H1 (cell line): ENCODE results near the gene SPTLC3. TPM values are rescaled to one million over a fixed set of nuclear protein-coding genes. Genes with fewer than 3 reads are reported as not detected.

Experiments
- CTCF ChIA-PET: fragments of 300-600 bp; sonication (Branson Sonifier 250); formaldehyde crosslinking; loops from one replicate; lab custom pipeline; 2021; ENCODE audit not compliant: partially characterized antibody; lab: Charles Lee
- POLR2A ChIA-PET: fragments of 300-600 bp; sonication (Branson Sonifier 250); formaldehyde crosslinking; loops from one replicate; lab custom pipeline; 2021; ENCODE audit warnings: inconsistent platforms; ENCODE audit not compliant: partially characterized antibody; lab: Charles Lee
- DNase-seq, 2 experiments: peaks; one replicate each; pipeline versions ENCODE4 v3.0.0 to v3.0.0-alpha.2; 2010 to 2022; ENCODE audit warnings: low spot score in 2 of 2, low read depth in 1 of 2, mixed read lengths in 1 of 2
- FAIRE-seq: peaks from 2 replicates; lab custom pipeline; 2011; peaks lifted over from hg19 to GRCh38; lab: Jason Lieb, UNC
- H2AFZ ChIP-seq: 2 replicates; pipeline ENCODE4 v1.8.1; 2012; ENCODE audit warnings: low read length, inconsistent platforms
- H2AK5ac ChIP-seq: 2 replicates; pipeline ENCODE4 v1.6.1; 2013; ENCODE audit warnings: low read depth, low read length
- H2BK120ac ChIP-seq: replicated peaks from 2 replicates; pipeline ENCODE3; 2013; ENCODE audit warnings: low read depth, low read length, inconsistent platforms
- H2BK12ac ChIP-seq: 2 replicates; pipeline ENCODE4 v1.6.1; 2013; ENCODE audit warnings: low read depth, low read length
- H2BK15ac ChIP-seq: 2 replicates; pipeline ENCODE4 v1.6.1; 2013; ENCODE audit warnings: low read length
- H2BK20ac ChIP-seq: 2 replicates; pipeline ENCODE4 v1.6.1; 2013; ENCODE audit warnings: low read length
- H2BK5ac ChIP-seq: 2 replicates; pipeline ENCODE4 v1.6.1; 2013; ENCODE audit warnings: low read depth, low read length
- H3K14ac ChIP-seq: 2 replicates; pipeline ENCODE4 v1.6.1; 2013; ENCODE audit warnings: inconsistent platforms; ENCODE audit not compliant: insufficient read length
- H3K18ac ChIP-seq: 2 replicates; pipeline ENCODE4 v1.6.1; 2013; ENCODE audit warnings: low read length; ENCODE audit errors: extremely low read depth
- H3K23ac ChIP-seq: 2 replicates; pipeline ENCODE4 v1.6.1; 2013; ENCODE audit warnings: inconsistent platforms; ENCODE audit not compliant: insufficient read length
- H3K23me2 ChIP-seq: 2 replicates; pipeline ENCODE4 v1.6.1; 2013; ENCODE audit warnings: low read depth, low read length
- H3K27ac ChIP-seq: 2 replicates; pipeline ENCODE4 v1.6.1; 2011; ENCODE audit warnings: low read depth, low read length, inconsistent platforms
- H3K27me3 ChIP-seq, 4 experiments: replicated peaks in 1 of 4; 1 replicate in 1 of 4; 2 replicates in 3 of 4; pipeline versions ENCODE4 v1.6.1 to v1.8.1; 2011 to 2013; ENCODE audit warnings: low read length in 3 of 4, mild to moderate bottlenecking in 3 of 4, inconsistent platforms in 2 of 4, mixed read lengths in 2 of 4, moderate library complexity in 1 of 4; ENCODE audit not compliant: control insufficient read depth in 3 of 4, insufficient read depth in 3 of 4; ENCODE audit errors: extremely low read depth in 1 of 4
- H3K36me3 ChIP-seq, 4 experiments: 2 replicates each; pipeline versions ENCODE4 v1.6.1 to v1.8.1; 2011 to 2013; ENCODE audit warnings: mild to moderate bottlenecking in 4 of 4, low read length in 3 of 4, moderate library complexity in 2 of 4, control low read depth in 1 of 4, inconsistent platforms in 1 of 4; ENCODE audit not compliant: insufficient read depth in 4 of 4, control insufficient read depth in 2 of 4
- H3K4ac ChIP-seq: replicated peaks from 2 replicates; pipeline ENCODE3; 2013; ENCODE audit warnings: low read length, low read depth, mixed read lengths, inconsistent platforms; ENCODE audit not compliant: insufficient read length
- H3K4me1 ChIP-seq, 4 experiments: replicated peaks in 1 of 4; 1 replicate in 1 of 4; 2 replicates in 3 of 4; pipeline versions ENCODE4 v1.6.1 to v1.8.1; 2011 to 2013; ENCODE audit warnings: low read length in 3 of 4, inconsistent platforms in 2 of 4, mixed read lengths in 1 of 4; ENCODE audit not compliant: insufficient read depth in 4 of 4, control insufficient read depth in 3 of 4
- H3K4me2 ChIP-seq, 2 experiments: 2 replicates each; pipeline versions ENCODE4 v1.6.1 to v1.8.1; 2011 to 2013; ENCODE audit warnings: low read depth in 2 of 2, low read length in 2 of 2, control low read depth in 1 of 2, inconsistent platforms in 1 of 2, mild to moderate bottlenecking in 1 of 2; ENCODE audit not compliant: insufficient read depth in 1 of 2
- H3K4me3 ChIP-seq, 4 experiments: fragments of 200-600, 300-600 bp in 1 of 4; sonication (generic), shearing (Covaris generic), sonication (Bioruptor Twin) in 1 of 4; 2 replicates each; pipeline versions ENCODE4 v1.5.1 to v1.8.1; 2011 to 2016; ENCODE audit warnings: low read length in 4 of 4, low read depth in 3 of 4, control low read depth in 2 of 4, inconsistent platforms in 2 of 4, mild to moderate bottlenecking in 2 of 4, mixed read lengths in 1 of 4, moderate library complexity in 1 of 4; ENCODE audit not compliant: insufficient read depth in 2 of 4; ENCODE audit errors: extremely low read depth in 1 of 4
- H3K56ac ChIP-seq: replicated peaks from 2 replicates; pipeline ENCODE3; 2013; ENCODE audit warnings: low read depth, mild to moderate bottlenecking, mixed read lengths, low read length, inconsistent platforms; ENCODE audit not compliant: insufficient read length
- H3K79me1 ChIP-seq: 2 replicates; pipeline ENCODE4 v1.6.1; 2013; ENCODE audit warnings: low read depth, low read length, control low read depth
- H3K79me2 ChIP-seq, 2 experiments: 2 replicates each; pipeline versions ENCODE4 v1.6.1 to v1.8.1; 2012 to 2013; ENCODE audit warnings: low read length in 2 of 2, mild to moderate bottlenecking in 2 of 2, inconsistent platforms in 1 of 2; ENCODE audit not compliant: insufficient read depth in 2 of 2, control insufficient read depth in 1 of 2
- H3K9ac ChIP-seq, 4 experiments: replicated peaks in 1 of 4; 1 replicate in 1 of 4; 2 replicates in 3 of 4; pipeline versions ENCODE4 v1.6.1 to v1.8.1; 2011 to 2013; ENCODE audit warnings: low read depth in 3 of 4, low read length in 3 of 4, control low read depth in 2 of 4, mild to moderate bottlenecking in 2 of 4, moderate library complexity in 2 of 4, inconsistent platforms in 1 of 4; ENCODE audit errors: extremely low read depth in 1 of 4
- H3K9me3 ChIP-seq, 2 experiments: 2 replicates each; pipeline versions ENCODE4 v1.6.1 to v1.8.1; 2012 to 2013; ENCODE audit warnings: mild to moderate bottlenecking in 2 of 2, moderate library complexity in 2 of 2, control low read depth in 1 of 2, inconsistent platforms in 1 of 2, low read depth in 1 of 2, low read length in 1 of 2, mixed read lengths in 1 of 2; ENCODE audit not compliant: insufficient read depth in 2 of 2
- H4K20me1 ChIP-seq, 2 experiments: replicated peaks in 1 of 2; 2 replicates each; pipeline versions ENCODE3 to v1.8.1; 2011 to 2013; ENCODE audit warnings: inconsistent platforms in 2 of 2, low read length in 2 of 2, mild to moderate bottlenecking in 1 of 2; ENCODE audit not compliant: insufficient read depth in 2 of 2, control insufficient read depth in 1 of 2
- H4K5ac ChIP-seq: 2 replicates; pipeline ENCODE4 v1.6.1; 2013; ENCODE audit warnings: low read length, low read depth, mixed read lengths, inconsistent platforms; ENCODE audit not compliant: insufficient read length
- H4K8ac ChIP-seq: 2 replicates; pipeline ENCODE4 v1.8.0; 2013; ENCODE audit warnings: mild to moderate bottlenecking, moderate library complexity, low read length, inconsistent platforms; ENCODE audit not compliant: insufficient read depth; ENCODE audit errors: extremely low read depth
- H4K91ac ChIP-seq: replicated peaks from 2 replicates; pipeline ENCODE3; 2013; ENCODE audit warnings: low read length, mixed read lengths, inconsistent platforms; ENCODE audit not compliant: insufficient read length
- CEBPB ChIP-seq: IDR thresholded peaks from 2 replicates; pipeline ENCODE4 v1.6.1; 2012; ENCODE audit warnings: low read depth, low read length
- CREB1 ChIP-seq: IDR thresholded peaks from 2 replicates; pipeline ENCODE4 v1.6.1; 2012; ENCODE audit warnings: inconsistent platforms
- CTCF ChIP-seq, 3 experiments: IDR thresholded peaks; 1 replicate in 2 of 3; 2 replicates in 1 of 3; pipeline versions ENCODE4 v1.5.1 to v1.6.1; 2011; ENCODE audit warnings: low read length in 3 of 3, mild to moderate bottlenecking in 3 of 3, inconsistent platforms in 2 of 3, low read depth in 1 of 3, moderate library complexity in 1 of 3; ENCODE audit not compliant: insufficient read depth in 1 of 3; ENCODE audit errors: control extremely low read depth in 1 of 3
- JUN ChIP-seq: IDR thresholded peaks from 2 replicates; pipeline ENCODE4 v1.6.1; 2011; ENCODE audit warnings: low read depth, mild to moderate bottlenecking, improper control_type of control experiment, low read length
- MAFK ChIP-seq: IDR thresholded peaks from 2 replicates; pipeline ENCODE4 v1.6.1; 2012; ENCODE audit warnings: low read depth, mild to moderate bottlenecking, improper control_type of control experiment, low read length
- NANOG ChIP-seq: IDR thresholded peaks from 2 replicates; pipeline ENCODE4 v1.6.1; 2011; ENCODE audit warnings: low read length, low read depth, mild to moderate bottlenecking, inconsistent platforms; ENCODE audit not compliant: insufficient read depth, poor library complexity, severe bottlenecking
- POLR2A ChIP-seq, 2 experiments: IDR thresholded peaks; 1 replicate in 1 of 2; 2 replicates in 1 of 2; pipeline ENCODE4 v1.6.1; 2011; ENCODE audit warnings: low read depth in 2 of 2, low read length in 2 of 2, mild to moderate bottlenecking in 2 of 2; ENCODE audit errors: control extremely low read depth in 1 of 2
- RAD21 ChIP-seq, 2 experiments: IDR thresholded peaks in 1 of 2; conservative IDR thresholded peaks in 1 of 2; 2 replicates each; pipeline ENCODE4 v1.6.1; 2011; ENCODE audit warnings: low read depth in 2 of 2, low read length in 2 of 2, improper control_type of control experiment in 1 of 2, inconsistent platforms in 1 of 2, mild to moderate bottlenecking in 1 of 2, moderate library complexity in 1 of 2
- RBBP5 ChIP-seq: IDR thresholded peaks from 2 replicates; pipeline ENCODE4 v1.7.1; 2012; ENCODE audit warnings: low read depth, mild to moderate bottlenecking, inconsistent platforms, low read length, moderate library complexity, borderline replicate concordance
- SIN3A ChIP-seq, 2 experiments: IDR thresholded peaks in 1 of 2; conservative IDR thresholded peaks in 1 of 2; 2 replicates each; pipeline ENCODE4 v1.6.1; 2011 to 2012; ENCODE audit warnings: low read length in 2 of 2, improper control_type of control experiment in 1 of 2, low read depth in 1 of 2, mild to moderate bottlenecking in 1 of 2
- SUZ12 ChIP-seq: fragments of 200-600 bp; sonication (generic); IDR thresholded peaks from 2 replicates; pipeline ENCODE4 v1.6.1; 2012; ENCODE audit warnings: mild to moderate bottlenecking, inconsistent platforms, low read length, moderate library complexity, mixed read lengths
- WGBS, 2 experiments: shearing (Covaris generic) in 1 of 2; methylation state at CpG; one replicate each; pipeline versions ENCODE4 v1.1.6 to v1.1.7; 2013 to 2015; ENCODE audit warnings: low lambda C conversion rate in 2 of 2, mixed read lengths in 2 of 2, inconsistent platforms in 1 of 2, low coverage in 1 of 2, missing lambda C conversion rate in 1 of 2; ENCODE audit not compliant: insufficient replicate concordance in 2 of 2, insufficient coverage in 1 of 2, insufficient read length in 1 of 2; ENCODE audit errors: extremely low coverage in 1 of 2, missing lambda C conversion rate in 1 of 2; 5-methylcytosine and 5-hydroxymethylcytosine counted together
- polyA plus RNA-seq, 7 experiments: library from polyadenylated mRNA; depleted of rRNA in 3 of 7; stranded (reverse) in 5 of 7; unstranded in 2 of 7; fragments of >200 nt in 5 of 7; fragments of 200-250 nt in 2 of 7; gene quantifications; 1 replicate in 5 of 7; 2 replicates in 1 of 7; 4 replicates in 1 of 7; pipeline versions ENCODE4 v1.2.1 to v1.2.3, GENCODE V29; 2011 to 2013; ENCODE audit warnings: missing spikeins in 2 of 7, mixed read lengths in 2 of 7
- total RNA-seq: library from RNA; stranded (reverse); fragmentation: NEBNext Ultra II Directional; extraction: Animal tissue kit (Norgen Biotek cat#: 25700); gene quantifications from 2 replicates; pipeline ENCODE4 v1.2.1, GENCODE V29; 2021
- TF ChIP-seq, protein P1 (sequence below): IDR thresholded peaks from 2 replicates; pipeline ENCODE4 v1.6.1; 2012; ENCODE audit warnings: inconsistent platforms

Gene SPTLC3
- total and polyA plus RNA-seq, 2 of the 8 experiments (the other 6 are each of a cell fraction or from before 2014, with no cell fraction given), result 0.23 to 0.82 TPM

- no peak overlapping the region for H4K91ac ChIP-seq
- H2BK20ac ChIP-seq, result no peak overlapping the region
- H3K27me3 ChIP-seq, result no peaks in the 10 kb centered on the region
- H2BK5ac ChIP-seq, result no peak overlapping the region
- H2AK5ac ChIP-seq, result no peak overlapping the region
- H3K9ac ChIP-seq, result no peak overlapping the region
- no peaks in the 10 kb centered on the region for H3K79me2 ChIP-seq
- H2AFZ ChIP-seq, result no peak overlapping the region
- no peak overlapping the region for H4K8ac ChIP-seq
- CTCF ChIA-PET, result no interaction called here
- H2BK120ac ChIP-seq, result no peak overlapping the region
- no peak overlapping the region for H3K27ac ChIP-seq
- H2BK15ac ChIP-seq, result no peak overlapping the region
- POLR2A ChIA-PET, result no interaction called here
- H3K4ac ChIP-seq, result no peak overlapping the region
- no peaks in the 10 kb centered on the region for H3K9me3 ChIP-seq
- no peak overlapping the region for H2BK12ac ChIP-seq
- H3K4me2 ChIP-seq, result no peak overlapping the region
- no peak overlapping the region for H3K56ac ChIP-seq
- H3K18ac ChIP-seq, result no peak overlapping the region
- H4K20me1 ChIP-seq, result no peaks in the 10 kb centered on the region
- no peak for DNase-seq
- H3K23ac ChIP-seq, result no peak overlapping the region
- no peaks in the 10 kb centered on the region; the same call in 1 of the 2 replicates for H3K23me2 ChIP-seq
- H3K79me1 ChIP-seq, result no peaks in the 10 kb centered on the region
- H3K36me3 ChIP-seq, result no peaks in the 10 kb centered on the region
- H3K4me1 ChIP-seq, result no peaks in the 10 kb centered on the region
- no peak for FAIRE-seq
- no peak overlapping the region for H3K4me3 ChIP-seq
- no peak overlapping the region for H3K14ac ChIP-seq
- WGBS, 2 experiments, result 85% methylated on average over 3 of the region's 3 CpGs; no CpG with 5 or more reads in 1 of the 2 experiments
- no peak overlapping the region for H4K5ac ChIP-seq
- TF ChIP-seq CEBPB (no peak), CREB1 (no peak), SIN3A (conservative IDR thresholded peaks at IDR 0.05 in 1 of 2, IDR thresholded peaks at IDR 0.05 in 1 of 2; ENCODE audit: low read depth in 1 of 2, low read length in 2 of 2) (no peak), SUZ12 (no peak), RAD21 (IDR thresholded peaks at IDR 0.05 in 1 of 2, conservative IDR thresholded peaks at IDR 0.05 in 1 of 2; ENCODE audit: low read depth in 2 of 2, low read length in 2 of 2) (no peak), RBBP5 (no peak), JUN (no peak), CTCF (IDR thresholded peaks at IDR 0.05; ENCODE audit: control extremely low read depth in 1 of 3, insufficient read depth in 1 of 3, low read depth in 1 of 3, low read length in 3 of 3) (no peak), NANOG (no peak), MAFK (no peak), POLR2A (IDR thresholded peaks at IDR 0.05; ENCODE audit: control extremely low read depth in 1 of 2, low read depth in 2 of 2, low read length in 2 of 2) (no peak)
- TF ChIP-seq, protein P1, sequence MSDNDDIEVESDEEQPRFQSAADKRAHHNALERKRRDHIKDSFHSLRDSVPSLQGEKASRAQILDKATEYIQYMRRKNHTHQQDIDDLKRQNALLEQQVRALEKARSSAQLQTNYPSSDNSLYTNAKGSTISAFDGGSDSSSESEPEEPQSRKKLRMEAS, result no peak
Measured at GRCh38 chr20:13028673-13029072, 19.9 kb downstream of the SPTLC3 start.
